Stomach smooth muscle (tissue), 2 donors: ENCODE measurements around the gene PKD2L1.
A peak's percentile ranks its signal among the peaks of the same experiment; 100 is the strongest.

Source experiments
- H3K27ac ChIP-seq: one replicate; pipeline ENCODE4 v1.7.0; 2013; ENCODE audit warnings: mild to moderate bottlenecking, low read length, inconsistent platforms
- H3K27me3 ChIP-seq, 2 donors: one replicate each; pipeline ENCODE4 v1.7.0; 2013; ENCODE audit warnings: low read length in 2 of 2; ENCODE audit not compliant: insufficient read depth in 2 of 2, control insufficient read depth in 1 of 2
- H3K36me3 ChIP-seq, 2 donors: one replicate each; pipeline ENCODE4 v1.7.0; 2013; ENCODE audit warnings: low read length in 2 of 2; ENCODE audit not compliant: control insufficient read depth in 2 of 2, insufficient read depth in 2 of 2
- H3K4me1 ChIP-seq: one replicate; pipeline ENCODE4 v1.7.0; 2013; ENCODE audit warnings: low read length; ENCODE audit not compliant: control insufficient read depth, insufficient read depth
- H3K4me3 ChIP-seq, 2 donors: one replicate each; pipeline ENCODE4 v1.7.0; 2013; ENCODE audit warnings: low read length in 2 of 2
- H3K9ac ChIP-seq, 2 donors: one replicate each; pipeline ENCODE4 v1.7.0; 2013; ENCODE audit warnings: low read length in 2 of 2, mild to moderate bottlenecking in 1 of 2
- H3K9me3 ChIP-seq, 2 donors: one replicate each; pipeline ENCODE4 v1.7.0; 2013; ENCODE audit warnings: low read length in 2 of 2; ENCODE audit not compliant: control insufficient read depth in 2 of 2
- donor health status: healthy.
- donor health status: Pancreatic carcinoma.

PKD2L1 gene

DNA sequence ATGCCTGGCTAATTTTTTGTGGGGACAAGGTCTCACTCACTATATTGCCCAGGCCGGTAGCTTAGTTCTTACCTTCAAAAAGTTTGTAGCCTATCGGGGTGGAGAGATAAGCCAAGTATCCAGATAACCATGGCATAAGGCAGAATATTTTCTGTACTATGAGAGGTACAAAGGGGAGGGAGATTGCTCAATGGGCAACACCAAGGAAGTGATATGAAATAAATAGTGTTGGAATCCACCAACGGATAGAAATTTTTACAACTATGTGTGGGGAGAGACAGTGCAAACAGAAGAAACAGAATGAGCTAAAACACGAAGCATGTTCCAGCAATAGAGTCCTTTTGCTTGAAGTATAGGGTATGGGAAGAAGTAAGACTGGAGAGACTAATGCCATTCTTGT is 25.1 kb upstream of the PKD2L1 start:
- Histone ChIP-seq H3K4me1 (no peaks in the 10 kb centered on the region), H3K9me3 (no peaks in the 10 kb centered on the region), H3K4me3 (no peak overlapping the region), H3K27me3 (no peaks in the 10 kb centered on the region), H3K9ac (no peak overlapping the region), H3K36me3 (no peaks in the 10 kb centered on the region), H3K27ac (no peak overlapping the region)

DNA sequence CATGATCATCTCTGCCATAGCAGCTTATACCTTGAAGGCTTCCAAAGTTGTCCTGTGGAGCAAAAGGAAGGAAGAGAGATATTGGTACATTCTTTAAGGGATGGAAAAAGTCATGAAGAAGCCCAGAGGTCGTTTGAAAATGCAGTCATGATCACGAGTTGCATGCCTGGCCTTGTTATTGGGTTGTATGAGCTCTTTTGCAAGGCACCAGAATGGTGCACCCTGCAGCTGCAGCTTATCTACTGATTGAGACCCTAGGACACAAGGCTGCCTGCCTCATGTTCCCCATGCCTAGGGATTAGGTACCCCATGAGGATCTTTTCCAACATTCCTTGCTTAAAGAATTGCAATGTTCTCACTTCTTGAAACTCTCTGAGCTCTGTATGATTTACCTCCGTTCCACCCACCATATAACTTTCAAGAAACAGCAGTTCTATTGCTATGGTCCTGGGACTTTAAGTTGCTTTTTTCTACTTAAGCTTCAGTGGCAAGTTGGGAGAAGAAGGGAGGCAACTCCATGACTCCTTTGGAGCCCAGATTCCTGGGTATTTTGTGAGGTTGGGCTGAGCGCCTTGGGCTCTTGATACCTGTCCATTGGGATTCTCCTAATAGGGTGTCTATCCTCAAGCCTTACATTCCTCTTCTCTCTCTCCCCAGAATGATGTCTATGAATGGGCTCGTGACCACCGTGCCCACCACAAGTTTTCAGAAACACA is 23.9 kb upstream of the PKD2L1 start:
- Histone ChIP-seq H3K27ac (no peak overlapping the region), H3K4me3 (no peak overlapping the region), H3K27me3 (peaks cover 8% of the 10 kb centered on the region in 2 donors), H3K36me3 (no peaks in the 10 kb centered on the region), H3K4me1 (peaks cover 3% of the 10 kb centered on the region), H3K9me3 (no peaks in the 10 kb centered on the region), H3K9ac (no peak overlapping the region)

DNA sequence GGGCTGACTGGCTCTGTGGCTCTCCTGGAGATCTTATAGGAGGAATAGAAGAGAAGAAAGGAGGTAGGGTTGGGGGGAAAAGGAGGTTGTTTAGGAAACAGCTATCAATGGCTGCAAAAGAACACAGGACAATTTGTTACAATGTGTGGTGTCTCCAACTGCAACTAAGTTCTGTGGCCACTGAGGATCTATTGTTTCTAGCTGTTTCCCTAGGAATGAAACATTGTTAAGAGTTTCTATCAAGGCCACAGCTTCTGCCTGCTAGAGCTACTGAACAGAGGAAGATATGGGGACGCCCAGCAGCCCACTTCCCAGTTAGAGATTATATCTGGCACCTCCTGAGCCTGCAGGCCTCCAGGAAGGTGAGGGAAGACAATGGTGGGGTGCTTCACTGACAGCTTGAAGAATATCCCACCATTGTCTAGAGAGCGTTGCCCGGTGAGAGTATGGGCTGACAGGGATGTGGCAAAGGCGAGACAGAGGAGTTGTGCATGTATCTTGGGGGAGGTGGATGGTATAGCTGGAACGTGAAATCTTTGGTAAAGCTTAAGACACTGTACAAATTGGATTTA is 21.0 kb upstream of the PKD2L1 start:
- Histone ChIP-seq H3K27me3 (peaks cover 23 to 26% of the 10 kb centered on the region in 2 donors), H3K9ac (no peak overlapping the region), H3K4me1 (peaks cover 18% of the 10 kb centered on the region), H3K27ac (no peak overlapping the region), H3K36me3 (no peaks in the 10 kb centered on the region), H3K9me3 (no peaks in the 10 kb centered on the region), H3K4me3 (no peak overlapping the region)

DNA sequence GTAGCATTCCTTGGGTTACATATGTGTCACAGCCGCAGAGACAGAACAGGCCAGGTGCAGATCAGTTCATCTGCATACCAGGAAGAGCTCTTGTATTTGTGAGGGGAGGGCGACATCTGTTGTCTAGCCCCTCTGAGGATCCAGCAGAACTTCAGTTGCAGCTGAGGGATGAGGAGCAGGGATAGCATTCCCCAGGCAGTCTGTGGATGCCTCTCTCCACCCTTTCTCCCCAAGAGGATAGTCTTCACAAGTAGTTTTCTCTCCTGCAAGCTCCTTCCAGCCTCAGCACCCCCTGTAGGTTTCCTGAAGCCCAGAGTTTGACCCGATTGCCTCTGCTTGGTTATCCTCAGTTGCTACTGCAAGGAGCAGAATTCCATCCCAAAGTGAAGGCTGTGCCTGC is 19.6 kb upstream of the PKD2L1 start:
- Histone ChIP-seq H3K27ac (no peak overlapping the region), H3K4me1 (peaks cover 19% of the 10 kb centered on the region), H3K4me3 (no peak overlapping the region)

DNA sequence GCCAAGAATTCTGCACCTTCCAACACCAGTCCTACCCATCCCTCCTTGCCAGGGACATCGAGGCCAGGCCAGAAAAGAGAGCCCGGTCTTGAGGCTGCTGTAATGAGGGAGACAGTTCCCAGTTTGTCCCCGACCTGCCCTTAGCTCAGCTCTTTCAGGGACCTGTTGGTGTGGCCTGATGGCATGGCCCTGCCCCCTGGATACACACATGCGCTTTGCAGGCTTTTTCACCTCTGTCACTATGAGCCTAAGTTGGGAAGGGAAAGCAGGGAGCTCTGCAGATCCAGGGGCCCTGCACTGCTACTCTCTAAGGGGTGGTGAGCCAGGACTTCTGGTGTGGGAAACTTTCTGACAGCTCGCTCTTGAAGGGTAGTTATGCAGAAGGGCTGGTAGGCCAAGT is 19.1 kb upstream of the PKD2L1 start:
- Histone ChIP-seq H3K36me3 (no peaks in the 10 kb centered on the region), H3K9me3 (no peaks in the 10 kb centered on the region), H3K4me1 (peaks cover 19% of the 10 kb centered on the region), H3K9ac (no peak overlapping the region), H3K27ac (no peak overlapping the region), H3K27me3 (peaks cover 26 to 29% of the 10 kb centered on the region in 2 donors), H3K4me3 (no peak overlapping the region)

More for the DNA sequence above, 19.6 kb upstream of the PKD2L1 start:
- Histone ChIP-seq H3K36me3 (no peaks in the 10 kb centered on the region), H3K9ac (no peak overlapping the region), H3K27me3 (peaks cover 26 to 29% of the 10 kb centered on the region in 2 donors), H3K9me3 (no peaks in the 10 kb centered on the region)

DNA sequence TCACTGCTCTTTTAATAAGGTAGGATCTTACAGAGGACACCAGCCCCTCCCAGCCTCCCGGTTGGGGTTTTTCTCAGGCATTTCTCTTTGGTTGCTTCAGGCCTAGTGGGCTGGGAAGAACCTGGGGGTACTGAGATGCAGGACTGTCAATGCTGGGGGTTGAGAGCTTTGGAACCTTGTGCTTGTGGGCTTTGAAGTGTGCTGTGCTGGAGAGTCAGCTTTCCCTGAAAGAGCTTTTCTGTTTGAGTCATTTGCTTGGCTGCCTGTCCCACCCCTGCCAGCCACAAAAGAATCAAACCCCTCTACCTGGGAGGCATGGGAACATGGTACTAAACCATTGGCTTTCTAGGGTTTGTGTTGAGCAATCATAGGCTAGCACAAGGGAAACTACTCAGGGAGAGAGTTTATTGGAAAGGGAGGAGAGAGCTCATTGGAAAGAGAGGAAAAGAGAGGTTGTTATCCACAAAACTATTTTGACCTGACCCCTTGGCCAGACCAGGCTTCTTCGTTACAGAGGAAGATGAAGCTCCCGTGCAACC is 18.4 kb upstream of the PKD2L1 start:
- Histone ChIP-seq H3K36me3 (no peaks in the 10 kb centered on the region), H3K4me1 (peaks cover 19% of the 10 kb centered on the region), H3K9me3 (no peaks in the 10 kb centered on the region), H3K9ac (no peak overlapping the region), H3K4me3 (peak overlapping the region in 1 of 2 donors; percentile 70), H3K27ac (no peak overlapping the region), H3K27me3 (peaks cover 26 to 29% of the 10 kb centered on the region in 2 donors)

DNA sequence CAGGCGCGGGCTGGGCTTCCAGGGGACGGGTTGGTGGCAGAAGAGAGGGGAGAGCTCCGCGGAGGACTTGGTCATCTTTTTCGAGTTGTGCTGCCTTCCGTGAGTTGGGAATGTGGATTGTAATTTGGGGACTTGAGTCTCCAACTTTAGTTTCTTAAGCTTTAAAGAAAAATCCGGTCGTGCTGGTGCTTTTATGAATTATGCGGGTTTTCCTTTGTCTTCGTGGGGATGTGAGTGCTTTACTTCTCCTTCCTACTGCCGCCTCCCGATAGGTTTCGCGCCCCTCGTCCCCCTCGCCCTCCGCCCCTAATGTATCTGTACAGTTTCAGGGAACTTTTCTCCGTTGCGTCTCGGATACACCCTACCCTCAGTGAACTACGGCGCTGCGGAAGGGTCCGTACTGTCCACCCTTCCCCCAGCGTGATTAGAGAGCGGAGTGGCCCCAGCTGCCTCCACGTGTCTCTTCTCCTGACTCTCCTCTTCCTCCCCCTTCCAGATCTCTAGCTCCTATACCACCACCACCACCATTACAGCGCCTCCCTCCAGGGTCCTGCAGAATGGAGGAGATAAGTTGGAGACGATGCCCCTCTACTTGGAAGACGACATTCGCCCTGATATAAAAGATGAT is 17.7 kb upstream of the PKD2L1 start:
- no peak overlapping the region for H3K27ac ChIP-seq
- H3K36me3 ChIP-seq = no peaks in the 10 kb centered on the region
- H3K4me1 ChIP-seq = peaks cover 19% of the 10 kb centered on the region
- no peaks in the 10 kb centered on the region for H3K9me3 ChIP-seq
- H3K4me3 ChIP-seq = peak overlapping the region; percentile 70 to 77
- H3K9ac ChIP-seq = peak overlapping the region in 1 of 2 donors; percentile 21
- peaks cover 26 to 29% of the 10 kb centered on the region in 2 donors for H3K27me3 ChIP-seq

DNA sequence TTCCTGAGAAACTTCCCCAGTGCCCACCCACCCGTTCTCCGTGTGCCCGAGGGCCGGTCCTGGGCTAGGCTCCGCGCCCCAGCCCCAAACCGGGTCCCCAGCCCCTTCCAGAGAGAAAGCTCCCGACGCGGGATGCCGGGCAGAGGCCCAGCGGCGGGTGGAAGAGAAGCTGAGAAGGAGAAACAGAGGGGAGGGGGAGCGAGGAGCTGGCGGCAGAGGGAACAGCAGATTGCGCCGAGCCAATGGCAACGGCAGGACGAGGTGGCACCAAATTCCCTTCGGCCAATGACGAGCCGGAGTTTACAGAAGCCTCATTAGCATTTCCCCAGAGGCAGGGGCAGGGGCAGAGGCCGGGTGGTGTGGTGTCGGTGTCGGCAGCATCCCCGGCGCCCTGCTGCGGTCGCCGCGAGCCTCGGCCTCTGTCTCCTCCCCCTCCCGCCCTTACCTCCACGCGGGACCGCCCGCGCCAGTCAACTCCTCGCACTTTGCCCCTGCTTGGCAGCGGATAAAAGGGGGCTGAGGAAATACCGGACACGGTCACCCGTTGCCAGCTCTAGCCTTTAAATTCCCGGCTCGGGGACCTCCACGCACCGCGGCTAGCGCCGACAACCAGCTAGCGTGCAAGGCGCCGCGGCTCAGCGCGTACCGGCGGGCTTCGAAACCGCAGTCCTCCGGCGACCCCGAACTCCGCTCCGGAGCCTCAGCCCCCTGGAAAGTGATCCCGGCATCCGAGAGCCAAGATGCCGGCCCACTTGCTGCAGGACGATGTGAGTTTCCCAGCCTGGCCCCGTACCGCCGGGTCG is 16.9 kb upstream of the PKD2L1 start, which contains the start of gene SCD:
SCD (plus strand) TSS at position 469 of the 803 bp plus-strand sequence; CDS start at position 741, 272 bp downstream.
- Histone ChIP-seq H3K4me1 (peaks cover 19% of the 10 kb centered on the region), H3K27me3 (peaks cover 26 to 29% of the 10 kb centered on the region in 2 donors), H3K4me3 (peak within 1 kb of the TSS; percentile 70 to 77), H3K9me3 (no peaks in the 10 kb centered on the region), H3K9ac (peak within 1 kb of the TSS in 1 of 2 donors; percentile 21), H3K36me3 (no peaks in the 10 kb centered on the region), H3K27ac (no peak within 1 kb of the TSS)

DNA sequence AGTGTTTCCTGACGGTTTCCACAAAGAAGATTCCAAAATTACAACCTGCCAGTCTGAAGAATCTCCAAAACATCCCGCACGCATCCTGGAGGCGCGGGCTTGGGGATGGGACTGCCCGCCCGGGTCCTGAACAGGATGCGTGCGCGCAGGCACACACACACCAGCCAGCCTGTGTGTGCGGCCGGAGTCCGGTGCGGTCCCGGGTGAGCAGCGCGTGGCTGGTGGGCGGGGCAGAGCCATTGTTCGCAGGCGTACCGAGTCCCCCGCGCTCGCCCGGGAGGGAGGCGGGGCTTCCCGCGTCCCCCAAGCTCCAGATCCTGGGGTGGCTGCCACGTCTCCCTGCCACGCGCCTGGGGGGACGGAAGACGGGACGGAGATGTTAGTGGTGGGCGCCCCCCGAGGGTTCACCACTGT is 16.3 kb upstream of the PKD2L1 start:
- H3K36me3 ChIP-seq = no peaks in the 10 kb centered on the region
- H3K27me3 ChIP-seq = peaks cover 26 to 29% of the 10 kb centered on the region in 2 donors
- H3K4me1 ChIP-seq = peaks cover 19% of the 10 kb centered on the region
- H3K27ac ChIP-seq = no peak overlapping the region
- H3K4me3 ChIP-seq = peak overlapping the region; percentile 70 to 77
- H3K9ac ChIP-seq = no peak overlapping the region
- H3K9me3 ChIP-seq = no peaks in the 10 kb centered on the region
